ENCODE results near the gene SH3RF3.

GRCh38 chr2:109225170-109225782, 96.3 kb downstream of the SH3RF3 start:
- no peak for TF ChIP-seq ZNF70 (CRISPR knock-in tag; IDR thresholded peaks at IDR 0.05)
- no peak for TF ChIP-seq ZFP3 (CRISPR knock-in tag; IDR thresholded peaks at IDR 0.05)

Measured in SK-N-SH treated with all-trans-retinoic acid at 6 μM for 48 hours (cell line).